Karpas-422 (cell line): ENCODE data around the gene GABRQ. TPM values are rescaled to one million over a fixed set of nuclear protein-coding genes. Genes with fewer than 3 reads are reported as not detected.
"Not testable (repeated sequence)": the region's sequence is repeated elsewhere in the genome, so short reads cannot be mapped to it uniquely, and the experiment has no call there.

ENCODE experiments used
- DNase-seq: peaks from one replicate; pipeline ENCODE4 v3.0.0-alpha.2; 2015
- H2AFZ ChIP-seq: fragments of 200-600 bp; sonication (generic); 2 replicates; pipeline ENCODE4 v1.6.1; 2014; ENCODE audit warnings: antibody characterized with exemption, low read length, mixed read lengths
- H3K27ac ChIP-seq: fragments of 200-600 bp; sonication (generic); 2 replicates; pipeline ENCODE4 v1.5.1; 2014; ENCODE audit warnings: mild to moderate bottlenecking, low read length, moderate library complexity
- H3K27me3 ChIP-seq: fragments of 200-600 bp; sonication (generic); 2 replicates; pipeline ENCODE4 v1.6.1; 2014; ENCODE audit warnings: low read length, mixed read lengths
- H3K36me3 ChIP-seq: fragments of 200-600 bp; sonication (generic); 2 replicates; pipeline ENCODE4 v1.6.1; 2014; ENCODE audit warnings: low read length, mixed read lengths; ENCODE audit not compliant: insufficient read depth
- H3K4me1 ChIP-seq: fragments of 200-600 bp; sonication (generic); 2 replicates; pipeline ENCODE4 v1.6.1; 2014; ENCODE audit warnings: mild to moderate bottlenecking, low read length, mixed read lengths
- H3K4me2 ChIP-seq: fragments of 200-600 bp; sonication (generic); 2 replicates; pipeline ENCODE4 v1.6.1; 2014; ENCODE audit warnings: low read length, low read depth, mild to moderate bottlenecking; ENCODE audit not compliant: poor library complexity, severe bottlenecking
- H3K4me3 ChIP-seq: fragments of 200-600 bp; sonication (generic); 2 replicates; pipeline ENCODE4 v1.5.1; 2014; ENCODE audit warnings: mild to moderate bottlenecking, antibody characterized with exemption, low read length, mixed read lengths
- H3K79me2 ChIP-seq: fragments of 200-600 bp; sonication (generic); 2 replicates; pipeline ENCODE4 v1.6.1; 2014; ENCODE audit warnings: mild to moderate bottlenecking, low read length, mixed read lengths
- H3K9ac ChIP-seq: fragments of 200-600 bp; sonication (generic); 2 replicates; pipeline ENCODE4 v1.6.0; 2014; ENCODE audit warnings: low read length
- H3K9me2 ChIP-seq: fragments of 200-600 bp; sonication (generic), shearing (Covaris generic); replicated peaks from 2 replicates; pipeline ENCODE4 v1.6.0; 2014; ENCODE audit warnings: mild to moderate bottlenecking, low read length, moderate library complexity; ENCODE audit not compliant: insufficient read depth
- H3K9me3 ChIP-seq: fragments of 300-700, 200-600 bp; sonication (generic); 2 replicates; pipeline ENCODE4 v1.6.1; 2014; ENCODE audit warnings: low read length, mixed read lengths
- H4K20me1 ChIP-seq: fragments of 200-600 bp; sonication (generic); 2 replicates; pipeline ENCODE4 v1.6.1; 2014; ENCODE audit warnings: mild to moderate bottlenecking, antibody characterized with exemption, low read length, low read depth; ENCODE audit not compliant: insufficient read depth
- total RNA-seq: library from RNA; depleted of rRNA; stranded (reverse); fragments of >200 nt; shearing (Covaris generic); gene quantifications from 2 replicates; pipeline ENCODE4 v1.2.3, GENCODE V29; 2014; ENCODE audit warnings: low replicate concordance; rRNA removed

The GABRQ gene
- total RNA-seq, 1 experiment from 2014 or later, result not detected

GRCh38 chrX:152681012-152681411 is 43.3 kb downstream of the GABRQ start:
- not testable (repeated sequence) for H3K4me1 ChIP-seq, H4K20me1 ChIP-seq, DNase-seq, H3K9me3 ChIP-seq, H3K4me2 ChIP-seq, H3K4me3 ChIP-seq, H2AFZ ChIP-seq, H3K27ac ChIP-seq, H3K79me2 ChIP-seq, H3K36me3 ChIP-seq, H3K9me2 ChIP-seq, H3K9ac ChIP-seq, H3K27me3 ChIP-seq

DNA sequence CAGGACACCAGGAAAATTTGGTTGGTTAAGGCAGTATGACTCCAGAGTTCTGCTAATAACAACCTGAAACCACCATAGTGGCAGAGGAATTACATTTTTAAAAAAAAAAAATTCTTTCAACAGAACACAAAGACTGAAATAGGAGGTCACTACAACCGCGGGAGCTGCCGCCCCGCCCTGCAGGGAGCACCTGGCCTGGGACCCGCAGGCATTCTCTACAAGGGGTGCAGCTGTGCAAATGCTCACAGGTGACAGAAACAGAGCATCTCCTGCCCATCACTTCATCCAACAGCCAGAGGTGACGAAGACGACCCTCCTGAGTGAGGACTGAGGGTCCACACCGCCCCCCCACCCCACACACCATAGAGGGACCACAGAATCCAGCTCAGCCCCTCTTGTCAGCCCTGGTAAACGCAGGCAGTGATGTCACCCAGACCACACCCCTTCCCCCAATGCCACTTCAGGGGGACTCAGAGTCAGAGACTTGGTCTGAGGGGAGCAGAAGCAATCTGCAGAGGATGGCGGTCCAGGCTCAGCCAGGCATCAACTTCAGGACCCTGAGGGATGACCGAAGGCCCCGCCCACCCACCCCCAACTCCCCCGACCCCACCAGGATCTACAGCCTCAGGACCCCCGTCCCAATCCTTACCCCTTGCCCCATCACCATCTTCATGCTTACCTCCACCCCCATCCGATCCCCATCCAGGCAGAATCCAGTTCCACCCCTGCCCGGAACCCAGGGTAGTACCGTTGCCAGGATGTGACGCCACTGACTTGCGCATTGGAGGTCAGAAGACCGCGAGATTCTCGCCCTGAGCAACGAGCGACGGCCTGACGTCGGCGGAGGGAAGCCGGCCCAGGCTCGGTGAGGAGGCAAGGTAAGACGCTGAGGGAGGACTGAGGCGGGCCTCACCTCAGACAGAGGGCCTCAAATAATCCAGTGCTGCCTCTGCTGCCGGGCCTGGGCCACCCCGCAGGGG is 60.5 kb downstream of the GABRQ start, which contains the start of gene MAGEA3:
MAGEA3 (plus strand) TSS at position 843 of the 980 bp plus-strand sequence. CDS start 2,039 bp downstream, outside the sequence.
- H3K9me2 ChIP-seq, H3K79me2 ChIP-seq, H3K9ac ChIP-seq, H4K20me1 ChIP-seq, H3K4me1 ChIP-seq, H3K27me3 ChIP-seq, H3K4me3 ChIP-seq, H3K36me3 ChIP-seq, DNase-seq, H2AFZ ChIP-seq, H3K9me3 ChIP-seq, H3K4me2 ChIP-seq, H3K27ac ChIP-seq: not testable (repeated sequence)

DNA sequence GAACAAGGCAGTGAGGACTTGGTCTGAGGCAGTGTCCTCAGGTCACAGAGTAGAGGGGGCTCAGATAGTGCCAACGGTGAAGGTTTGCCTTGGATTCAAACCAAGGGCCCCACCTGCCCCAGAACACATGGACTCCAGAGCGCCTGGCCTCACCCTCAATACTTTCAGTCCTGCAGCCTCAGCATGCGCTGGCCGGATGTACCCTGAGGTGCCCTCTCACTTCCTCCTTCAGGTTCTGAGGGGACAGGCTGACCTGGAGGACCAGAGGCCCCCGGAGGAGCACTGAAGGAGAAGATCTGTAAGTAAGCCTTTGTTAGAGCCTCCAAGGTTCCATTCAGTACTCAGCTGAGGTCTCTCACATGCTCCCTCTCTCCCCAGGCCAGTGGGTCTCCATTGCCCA is 62.7 kb downstream of the GABRQ start:
- not testable (repeated sequence) for H3K36me3 ChIP-seq, H3K9me3 ChIP-seq, H2AFZ ChIP-seq, H3K27me3 ChIP-seq, H3K9me2 ChIP-seq, H4K20me1 ChIP-seq, H3K4me3 ChIP-seq, H3K9ac ChIP-seq, H3K4me2 ChIP-seq, H3K79me2 ChIP-seq, H3K27ac ChIP-seq, DNase-seq, H3K4me1 ChIP-seq

GRCh38 chrX:152706500-152706899 is 68.8 kb downstream of the GABRQ start:
- H3K36me3 ChIP-seq, H3K9me2 ChIP-seq, H4K20me1 ChIP-seq: not testable (repeated sequence)

More at GRCh38 chrX:152706500-152706899, 68.8 kb downstream of the GABRQ start:
- not testable (repeated sequence) for H3K9ac ChIP-seq, H3K4me2 ChIP-seq, H3K27me3 ChIP-seq, H3K79me2 ChIP-seq, H3K4me1 ChIP-seq, H2AFZ ChIP-seq, H3K27ac ChIP-seq, H3K4me3 ChIP-seq, DNase-seq, H3K9me3 ChIP-seq

Other genes with a start within 250 kb of the GABRQ start
- not detected in 2 replicates for gene GABRA3, start 186.6 kb upstream of the GABRQ start, total RNA-seq
- not detected in 2 replicates for gene MAGEA3, start 60.9 kb downstream of the GABRQ start, total RNA-seq
- not detected in 2 replicates for gene CSAG2, start 71.4 kb downstream of the GABRQ start, total RNA-seq
- not detected in 2 replicates for gene MAGEA2B, start 76.7 kb downstream of the GABRQ start, total RNA-seq
- not detected in 2 replicates for gene CSAG1, start 95.8 kb downstream of the GABRQ start, total RNA-seq
- 0.36 TPM in 1 of 2 replicates, not detected in the other for gene MAGEA12, start 95.9 kb downstream of the GABRQ start, total RNA-seq
- not detected in 2 replicates for gene MAGEA2, start 115.9 kb downstream of the GABRQ start, total RNA-seq
- not detected in 2 replicates for gene CSAG3, start 121.3 kb downstream of the GABRQ start, total RNA-seq
- gene MAGEA6, start 131.8 kb downstream of the GABRQ start, total RNA-seq, result 1.6 TPM in 1 of 2 replicates, not detected in the other
- gene CETN2, start 192.9 kb downstream of the GABRQ start, total RNA-seq, result 16.8 and 24.1 TPM in 2 replicates
- 23.6 and 23.8 TPM in 2 replicates for gene NSDHL, start 193.2 kb downstream of the GABRQ start, total RNA-seq